ENCODE data around the gene EXOC6B.

EXOC6B gene

GRCh38 chr2:72254831-72255451 lies 570.9 kb downstream of the EXOC6B start:
- no peak for DNase-seq

- DNase-seq: no peak
Measured at GRCh38 chr2:72238311-72238710, 587.5 kb downstream of the EXOC6B start.

GRCh38 chr2:72237549-72237948 lies 588.3 kb downstream of the EXOC6B start:
- DNase-seq: no peak

- DNase-seq: no peak
Measured at GRCh38 chr2:72236445-72237067, 589.3 kb downstream of the EXOC6B start.

GRCh38 chr2:72235497-72236415 lies 590.1 kb downstream of the EXOC6B start:
- DNase-seq: no peak

- DNase-seq: no peak
Measured at GRCh38 chr2:72233211-72233610, 592.6 kb downstream of the EXOC6B start.

GRCh38 chr2:72222829-72223564 lies 602.8 kb downstream of the EXOC6B start:
- DNase-seq: no peak

- no peak for DNase-seq
Measured at GRCh38 chr2:72220170-72220569, 605.7 kb downstream of the EXOC6B start.

GRCh38 chr2:72214429-72215143 lies 611.2 kb downstream of the EXOC6B start:
- no peak for DNase-seq

- DNase-seq: no peak
Measured at GRCh38 chr2:72212486-72212855, 613.4 kb downstream of the EXOC6B start.

GRCh38 chr2:72211777-72212485 lies 613.9 kb downstream of the EXOC6B start:
- no peak for DNase-seq

GRCh38 chr2:72211350-72211749 lies 614.5 kb downstream of the EXOC6B start:
- no peak for DNase-seq

- no peak for DNase-seq
Measured at GRCh38 chr2:72210470-72210869, 615.4 kb downstream of the EXOC6B start.

- no peak for DNase-seq
Measured at GRCh38 chr2:72208225-72208624, 617.6 kb downstream of the EXOC6B start.

GRCh38 chr2:72207334-72207733 lies 618.5 kb downstream of the EXOC6B start:
- DNase-seq: no peak

- no peak for DNase-seq
Measured at GRCh38 chr2:72205504-72205881, 620.3 kb downstream of the EXOC6B start.

- DNase-seq: no peak
Measured at GRCh38 chr2:72204786-72205503, 620.9 kb downstream of the EXOC6B start.

- DNase-seq: no peak
Measured at GRCh38 chr2:72204156-72204785, 621.6 kb downstream of the EXOC6B start.

- no peak for DNase-seq
Measured at GRCh38 chr2:72198532-72199241, 627.1 kb downstream of the EXOC6B start.

- DNase-seq: no peak
Measured at GRCh38 chr2:72193723-72194122, 632.1 kb downstream of the EXOC6B start.

Data from activated naive CD4-positive, alpha-beta T cell treated with anti-CD3 and anti-CD28 coated beads, Interleukin-2, amount 50 U/mL, for 16 hours (primary cell).